Mesenchymal stem cell (in vitro differentiated cells and primary cell): ENCODE results near the gene CTNNAL1.

Source experiments
- DNase-seq: peaks from one replicate; pipeline ENCODE4 v3.0.0-alpha.2; 2013
- H2AFZ ChIP-seq: one replicate; pipeline ENCODE4 v1.6.1; 2013; ENCODE audit warnings: low read depth, mild to moderate bottlenecking, control low read depth, inconsistent platforms, low read length, moderate library complexity
- H2AK5ac ChIP-seq: 2 replicates; pipeline ENCODE4 v1.6.1; 2013; ENCODE audit warnings: low read length, moderate library complexity, mild to moderate bottlenecking, inconsistent platforms; ENCODE audit not compliant: severe bottlenecking
- H2BK120ac ChIP-seq: one replicate; pipeline ENCODE4 v1.6.1; 2013; ENCODE audit warnings: low read depth, mild to moderate bottlenecking, inconsistent platforms, low read length, moderate library complexity
- H2BK12ac ChIP-seq, 2 experiments: one replicate each; pipeline ENCODE4 v1.6.1; 2013; ENCODE audit warnings: inconsistent platforms in 2 of 2, low read length in 2 of 2, mild to moderate bottlenecking in 2 of 2, moderate library complexity in 2 of 2, control low read depth in 1 of 2
- H2BK15ac ChIP-seq: one replicate; pipeline ENCODE4 v1.6.1; 2013; ENCODE audit warnings: mild to moderate bottlenecking, low read depth, inconsistent platforms; ENCODE audit not compliant: poor library complexity, severe bottlenecking
- H2BK5ac ChIP-seq: 2 replicates; pipeline ENCODE4 v1.6.1; 2013; ENCODE audit warnings: low read depth, mild to moderate bottlenecking, low read length, control low read depth, inconsistent platforms; ENCODE audit not compliant: poor library complexity, severe bottlenecking
- H3K14ac ChIP-seq, 2 experiments: one replicate each; pipeline ENCODE4 v1.6.1; 2013; ENCODE audit warnings: inconsistent platforms in 2 of 2, low read length in 2 of 2, control low read depth in 1 of 2, mild to moderate bottlenecking in 1 of 2, moderate library complexity in 1 of 2
- H3K18ac ChIP-seq, 2 experiments: one replicate each; pipeline ENCODE4 v1.6.1; 2013; ENCODE audit warnings: inconsistent platforms in 2 of 2, low read length in 2 of 2, control low read depth in 1 of 2, low read depth in 1 of 2, mild to moderate bottlenecking in 1 of 2
- H3K23ac ChIP-seq, 2 experiments: one replicate each; pipeline ENCODE4 v1.6.1; 2013; ENCODE audit warnings: inconsistent platforms in 2 of 2, low read length in 2 of 2, mild to moderate bottlenecking in 2 of 2, moderate library complexity in 2 of 2, control low read depth in 1 of 2
- H3K27ac ChIP-seq: 2 replicates; pipeline ENCODE4 v1.5.1; 2013; ENCODE audit warnings: mild to moderate bottlenecking, moderate library complexity, low read length, control low read depth, inconsistent platforms; ENCODE audit not compliant: poor library complexity, severe bottlenecking
- H3K27me3 ChIP-seq, 2 experiments: 2 replicates each; pipeline versions ENCODE4 v1.6.1 to v1.7.0; 2013; ENCODE audit warnings: low read length in 2 of 2, mild to moderate bottlenecking in 2 of 2, moderate library complexity in 2 of 2, control low read depth in 1 of 2, inconsistent platforms in 1 of 2; ENCODE audit not compliant: control insufficient read depth in 1 of 2, insufficient read depth in 1 of 2
- H3K36me3 ChIP-seq, 2 experiments: 2 replicates each; pipeline versions ENCODE4 v1.6.1 to v1.7.0; 2013; ENCODE audit warnings: low read length in 2 of 2, control low read depth in 1 of 2, inconsistent platforms in 1 of 2, low read depth in 1 of 2, mild to moderate bottlenecking in 1 of 2; ENCODE audit not compliant: insufficient read depth in 2 of 2, control insufficient read depth in 1 of 2
- H3K4ac ChIP-seq, 2 experiments: one replicate each; pipeline ENCODE4 v1.6.1; 2013; ENCODE audit warnings: inconsistent platforms in 2 of 2, low read length in 2 of 2, mild to moderate bottlenecking in 2 of 2, moderate library complexity in 2 of 2, control low read depth in 1 of 2, low read depth in 1 of 2
- H3K4me1 ChIP-seq: 2 replicates; pipeline ENCODE4 v1.6.1; 2013; ENCODE audit warnings: low read depth, low read length, control low read depth; ENCODE audit not compliant: control insufficient read depth, insufficient read depth
- H3K4me2 ChIP-seq: 2 replicates; pipeline ENCODE4 v1.6.1; 2013; ENCODE audit warnings: low read length, mild to moderate bottlenecking, inconsistent platforms; ENCODE audit not compliant: poor library complexity, severe bottlenecking
- H3K4me3 ChIP-seq, 2 experiments: 2 replicates each; pipeline versions ENCODE4 v1.5.1 to v1.7.0; 2013; ENCODE audit warnings: low read length in 2 of 2, mild to moderate bottlenecking in 2 of 2, control low read depth in 1 of 2, low read depth in 1 of 2; ENCODE audit not compliant: insufficient read depth in 1 of 2
- H3K79me1 ChIP-seq: replicated peaks from 2 replicates; pipeline ENCODE4 v1.6.1; 2013; ENCODE audit warnings: mild to moderate bottlenecking, control low read depth, low read length, inconsistent platforms; ENCODE audit not compliant: poor library complexity, severe bottlenecking
- H3K9ac ChIP-seq: 2 replicates; pipeline ENCODE4 v1.7.0; 2013; ENCODE audit warnings: mild to moderate bottlenecking, low read length, moderate library complexity
- H3K9me3 ChIP-seq: 2 replicates; pipeline ENCODE4 v1.7.0; 2013; ENCODE audit warnings: mild to moderate bottlenecking, low read length; ENCODE audit not compliant: control insufficient read depth
- H4K8ac ChIP-seq: one replicate; pipeline ENCODE4 v1.6.1; 2013; ENCODE audit warnings: inconsistent platforms, mild to moderate bottlenecking, low read length, moderate library complexity
- H4K91ac ChIP-seq: one replicate; pipeline ENCODE4 v1.6.1; 2013; ENCODE audit warnings: mild to moderate bottlenecking, low read length, inconsistent platforms
- WGBS: methylation state at CpG from one replicate; pipeline ENCODE4 v1.1.7; 2013; ENCODE audit warnings: mixed read lengths; 5-methylcytosine and 5-hydroxymethylcytosine counted together

Gene CTNNAL1

GRCh38 chr9:109040571-109040970 is 27.3 kb upstream of the CTNNAL1 start:
- Histone ChIP-seq H2BK15ac (no peak overlapping the region), H3K36me3 (peaks cover 6 to 57% of the 10 kb centered on the region in 2 experiments), H2BK5ac (no peak overlapping the region), H3K4me3 (no peak overlapping the region), H3K4ac (no peak overlapping the region), H3K18ac (no peak overlapping the region), H3K14ac (no peak overlapping the region), H3K9me3 (no peaks in the 10 kb centered on the region), H4K91ac (no peak overlapping the region), H3K4me1 (peaks cover 5% of the 10 kb centered on the region), H2BK120ac (no peak overlapping the region), H3K4me2 (no peak overlapping the region), H3K27ac (no peak overlapping the region), H3K23ac (no peak overlapping the region), H4K8ac (no peak overlapping the region), H3K9ac (no peak overlapping the region), H3K27me3 (no peaks in the 10 kb centered on the region), H3K79me1 (peaks cover 29% of the 10 kb centered on the region), H2AFZ (no peak overlapping the region), H2AK5ac (no peak overlapping the region), H2BK12ac (no peak overlapping the region)
- DNase-seq, result no peak
- WGBS, result 100% methylated on average over 3 of the region's 4 CpGs

GRCh38 chr9:109039539-109039938 is 26.2 kb upstream of the CTNNAL1 start:
- Histone ChIP-seq H3K27ac (no peak overlapping the region), H3K9me3 (no peaks in the 10 kb centered on the region)

DNA sequence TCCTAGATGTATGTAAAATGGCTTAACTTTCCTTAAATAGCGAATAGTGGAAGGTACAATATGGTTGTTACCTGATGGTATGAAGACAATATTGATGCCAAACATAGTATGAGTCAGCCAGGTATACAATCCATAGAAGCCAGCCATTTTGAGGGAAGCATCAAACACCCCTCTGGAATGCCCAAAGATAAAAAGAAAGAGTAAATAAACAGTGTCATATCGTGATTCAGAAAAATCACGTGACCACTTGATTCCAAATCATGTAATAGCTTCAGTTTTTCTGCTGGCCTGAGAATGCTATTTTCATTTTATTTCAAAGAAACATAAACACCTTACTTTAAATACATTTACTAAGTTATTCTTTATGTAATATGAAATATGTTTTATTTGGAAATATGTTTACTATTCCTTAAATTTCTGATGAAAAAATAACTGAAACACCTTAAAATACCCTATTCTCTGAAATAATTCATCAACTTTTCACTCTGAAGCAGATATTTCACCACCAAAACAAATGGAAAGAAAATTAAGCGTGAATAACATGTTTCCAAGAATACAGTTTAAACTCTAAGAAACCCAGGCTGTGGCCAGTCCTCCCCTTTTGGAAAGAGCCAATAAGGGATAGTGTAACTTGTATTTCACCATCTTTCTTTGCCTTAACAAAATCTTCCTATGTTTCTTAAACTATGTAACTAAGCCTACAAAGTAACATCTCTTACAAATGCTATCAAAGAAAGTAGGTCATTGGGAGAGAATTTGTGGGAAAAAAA is 24.8 kb upstream of the CTNNAL1 start:
- Histone ChIP-seq H3K4me2 (no peak overlapping the region), H2AK5ac (no peak overlapping the region), H3K4me1 (peaks cover 6% of the 10 kb centered on the region), H2BK120ac (no peak overlapping the region), H3K14ac (no peak overlapping the region), H3K23ac (no peak overlapping the region), H2AFZ (no peak overlapping the region), H3K79me1 (peaks cover 20% of the 10 kb centered on the region), H2BK5ac (no peak overlapping the region), H2BK12ac (no peak overlapping the region), H3K27me3 (no peaks in the 10 kb centered on the region), H3K4ac (no peak overlapping the region), H3K27ac (no peak overlapping the region), H3K4me3 (no peak overlapping the region), H3K36me3 (peaks cover 2 to 45% of the 10 kb centered on the region in 2 experiments), H3K9me3 (no peaks in the 10 kb centered on the region), H3K9ac (no peak overlapping the region), H4K91ac (no peak overlapping the region), H4K8ac (no peak overlapping the region), H3K18ac (no peak overlapping the region), H2BK15ac (no peak overlapping the region)
- WGBS, result 87% methylated on average over 4 of the region's 4 CpGs
- DNase-seq, result no peak

More at GRCh38 chr9:109039539-109039938, 26.2 kb upstream of the CTNNAL1 start:
- H3K23ac ChIP-seq, result no peak overlapping the region
- no peaks in the 10 kb centered on the region for H3K27me3 ChIP-seq
- no peak overlapping the region for H4K91ac ChIP-seq
- H3K18ac ChIP-seq, result no peak overlapping the region
- no peak overlapping the region for H3K4me2 ChIP-seq
- H3K9ac ChIP-seq, result no peak overlapping the region
- peak overlapping the region; percentile 84 for H2AK5ac ChIP-seq
- H3K79me1 ChIP-seq, result peaks cover 24% of the 10 kb centered on the region
- H3K4me1 ChIP-seq, result peaks cover 4% of the 10 kb centered on the region
- no peak for DNase-seq
- H3K14ac ChIP-seq, result no peak overlapping the region
- no peak overlapping the region for H2BK5ac ChIP-seq
- 99% methylated on average over 4 of the region's 4 CpGs for WGBS
- no peak overlapping the region for H3K4me3 ChIP-seq
- H2AFZ ChIP-seq, result no peak overlapping the region
- no peak overlapping the region for H2BK120ac ChIP-seq
- H2BK12ac ChIP-seq, result no peak overlapping the region
- H4K8ac ChIP-seq, result no peak overlapping the region
- H2BK15ac ChIP-seq, result no peak overlapping the region
- H3K4ac ChIP-seq, result no peak overlapping the region
- H3K36me3 ChIP-seq, result peaks cover 0 to 49% of the 10 kb centered on the region in 2 experiments

GRCh38 chr9:109036744-109037680 is 23.7 kb upstream of the CTNNAL1 start:
- H3K79me1 ChIP-seq, result peaks cover 16% of the 10 kb centered on the region
- H2BK5ac ChIP-seq, result no peak overlapping the region
- H2BK15ac ChIP-seq, result no peak overlapping the region
- H3K27me3 ChIP-seq, result no peaks in the 10 kb centered on the region
- H2BK12ac ChIP-seq, result no peak overlapping the region
- DNase-seq, result peak; percentile 22
- no peaks in the 10 kb centered on the region for H3K9me3 ChIP-seq
- H3K9ac ChIP-seq, result peak overlapping the region; percentile 39
- H3K23ac ChIP-seq, result no peak overlapping the region
- no peak overlapping the region for H3K4me2 ChIP-seq
- H4K8ac ChIP-seq, result no peak overlapping the region
- H4K91ac ChIP-seq, result no peak overlapping the region
- H3K14ac ChIP-seq, result no peak overlapping the region
- H2BK120ac ChIP-seq, result no peak overlapping the region
- peak overlapping the region; percentile 54 for H2AK5ac ChIP-seq
- peak overlapping the region in 1 of 2 experiments; percentile 24 for H3K18ac ChIP-seq
- no peak overlapping the region for H3K4me3 ChIP-seq
- 87% methylated on average over 4 of the region's 6 CpGs for WGBS
- peaks cover 3 to 41% of the 10 kb centered on the region in 2 experiments for H3K36me3 ChIP-seq
- peak overlapping the region in 1 of 2 experiments; percentile 58 for H3K4ac ChIP-seq
- no peak overlapping the region for H2AFZ ChIP-seq
- H3K4me1 ChIP-seq, result peaks cover 6% of the 10 kb centered on the region
- H3K27ac ChIP-seq, result peak overlapping the region; percentile 53
